DND-41 (cell line): ENCODE data around the gene GAB1.

Source experiments
- ATAC-seq: fragments of 200-7000 bp; cut with Tn5 transposase; 3 replicates; pipeline ENCODE4 v1.9.1; 2021; ENCODE audit warnings: low read depth; ENCODE audit not compliant: insufficient read depth
- DNase-seq: peaks from one replicate; pipeline ENCODE4 v3.0.0-alpha.2; 2020
- H2AFZ ChIP-seq: 2 replicates; pipeline ENCODE4 v1.6.0; 2012; ENCODE audit warnings: low read depth, low read length
- H3K27ac ChIP-seq: 2 replicates; pipeline ENCODE4 v1.5.1; 2012; ENCODE audit warnings: low read length, inconsistent platforms
- H3K27me3 ChIP-seq: fragments of 200-600 bp; sonication (generic); 2 replicates; pipeline ENCODE4 v1.6.0; 2012; ENCODE audit warnings: low read length, mild to moderate bottlenecking, inconsistent platforms; ENCODE audit not compliant: insufficient read depth, poor library complexity
- H3K36me3 ChIP-seq: 2 replicates; pipeline ENCODE4 v1.5.1; 2012; ENCODE audit warnings: low read length, inconsistent platforms; ENCODE audit not compliant: insufficient read depth
- H3K4me1 ChIP-seq: 2 replicates; pipeline ENCODE4 v1.5.1; 2012; ENCODE audit warnings: mild to moderate bottlenecking, low read length; ENCODE audit not compliant: insufficient read depth
- H3K4me2 ChIP-seq: 2 replicates; pipeline ENCODE4 v1.6.0; 2012; ENCODE audit warnings: mild to moderate bottlenecking, moderate library complexity, low read length, inconsistent platforms; ENCODE audit not compliant: insufficient read depth
- H3K4me3 ChIP-seq, 2 experiments: fragments of 200-600 bp in 1 of 2; shearing (Covaris generic) in 1 of 2; 2 replicates each; pipeline ENCODE4 v1.5.1; 2012 to 2016; ENCODE audit warnings: inconsistent platforms in 2 of 2, low read length in 2 of 2, mild to moderate bottlenecking in 2 of 2, low read depth in 1 of 2, moderate library complexity in 1 of 2
- H3K79me2 ChIP-seq: 2 replicates; pipeline ENCODE4 v1.6.0; 2012; ENCODE audit warnings: low read length, inconsistent platforms; ENCODE audit not compliant: insufficient read depth
- H3K9ac ChIP-seq: 2 replicates; pipeline ENCODE4 v1.6.0; 2012; ENCODE audit warnings: low read depth, mild to moderate bottlenecking, inconsistent platforms, low read length, moderate library complexity
- H3K9me3 ChIP-seq: 2 replicates; pipeline ENCODE4 v1.5.1; 2012; ENCODE audit warnings: low read length, moderate library complexity, mild to moderate bottlenecking, inconsistent platforms; ENCODE audit not compliant: insufficient read depth, severe bottlenecking
- H4K20me1 ChIP-seq: 2 replicates; pipeline ENCODE4 v1.6.0; 2012; ENCODE audit warnings: low read length; ENCODE audit not compliant: insufficient read depth
- EZH2 ChIP-seq: IDR thresholded peaks from 3 replicates; pipeline ENCODE4 v1.6.1; 2012; ENCODE audit warnings: borderline replicate concordance, low read depth, mild to moderate bottlenecking, moderate library complexity, low read length, inconsistent platforms; ENCODE audit not compliant: severe bottlenecking
- TF ChIP-seq, protein P1 (sequence below): IDR thresholded peaks from 2 replicates; pipeline ENCODE4 v1.5.1; 2012; ENCODE audit warnings: borderline replicate concordance, low read length, moderate library complexity, mild to moderate bottlenecking; ENCODE audit not compliant: poor library complexity, severe bottlenecking; ENCODE audit errors: extremely low read depth

The GAB1 gene

GRCh38 chr4:143394739-143395453 lies 58.2 kb downstream of the GAB1 start:
- Histone ChIP-seq H3K4me3 (no peak overlapping the region), H2AFZ (no peak overlapping the region), H3K36me3 (no peaks in the 10 kb centered on the region), H3K4me2 (no peak overlapping the region), H3K4me1 (no peaks in the 10 kb centered on the region), H3K79me2 (no peaks in the 10 kb centered on the region), H3K9me3 (no peaks in the 10 kb centered on the region), H3K27ac (no peak overlapping the region), H4K20me1 (no peaks in the 10 kb centered on the region), H3K27me3 (no peaks in the 10 kb centered on the region), H3K9ac (no peak overlapping the region)
- ATAC-seq = no peak
- DNase-seq = no peak
- TF ChIP-seq EZH2 = no peak
- TF ChIP-seq, protein P1, sequence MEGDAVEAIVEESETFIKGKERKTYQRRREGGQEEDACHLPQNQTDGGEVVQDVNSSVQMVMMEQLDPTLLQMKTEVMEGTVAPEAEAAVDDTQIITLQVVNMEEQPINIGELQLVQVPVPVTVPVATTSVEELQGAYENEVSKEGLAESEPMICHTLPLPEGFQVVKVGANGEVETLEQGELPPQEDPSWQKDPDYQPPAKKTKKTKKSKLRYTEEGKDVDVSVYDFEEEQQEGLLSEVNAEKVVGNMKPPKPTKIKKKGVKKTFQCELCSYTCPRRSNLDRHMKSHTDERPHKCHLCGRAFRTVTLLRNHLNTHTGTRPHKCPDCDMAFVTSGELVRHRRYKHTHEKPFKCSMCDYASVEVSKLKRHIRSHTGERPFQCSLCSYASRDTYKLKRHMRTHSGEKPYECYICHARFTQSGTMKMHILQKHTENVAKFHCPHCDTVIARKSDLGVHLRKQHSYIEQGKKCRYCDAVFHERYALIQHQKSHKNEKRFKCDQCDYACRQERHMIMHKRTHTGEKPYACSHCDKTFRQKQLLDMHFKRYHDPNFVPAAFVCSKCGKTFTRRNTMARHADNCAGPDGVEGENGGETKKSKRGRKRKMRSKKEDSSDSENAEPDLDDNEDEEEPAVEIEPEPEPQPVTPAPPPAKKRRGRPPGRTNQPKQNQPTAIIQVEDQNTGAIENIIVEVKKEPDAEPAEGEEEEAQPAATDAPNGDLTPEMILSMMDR = no peak

DNA sequence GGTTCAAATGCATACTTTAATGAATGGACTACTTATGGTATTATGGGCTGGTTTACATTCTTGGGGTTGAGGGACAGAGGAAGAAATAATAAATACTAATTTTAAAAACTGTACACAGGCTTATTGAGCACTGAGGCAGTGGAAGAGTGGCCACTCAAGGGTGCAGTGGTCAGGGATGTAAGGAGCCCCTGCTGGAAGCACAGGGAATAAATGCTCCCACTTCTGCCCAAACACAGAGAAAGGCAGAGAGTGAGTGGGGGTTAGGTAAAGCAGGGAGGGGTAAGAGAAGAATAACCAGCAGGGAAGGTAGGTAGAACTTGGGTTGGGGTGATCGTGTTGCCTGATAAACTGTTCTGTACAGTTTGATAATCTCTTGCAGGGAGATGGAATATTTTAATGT lies 60.0 kb downstream of the GAB1 start:
- H3K4me2 ChIP-seq = no peak overlapping the region
- no peak for TF ChIP-seq EZH2
- TF ChIP-seq, protein P1 = no peak
- H3K27ac ChIP-seq = no peak overlapping the region
- H3K79me2 ChIP-seq = no peaks in the 10 kb centered on the region
- no peaks in the 10 kb centered on the region for H3K27me3 ChIP-seq
- no peaks in the 10 kb centered on the region for H3K4me1 ChIP-seq
- ATAC-seq = no peak
- H4K20me1 ChIP-seq = no peaks in the 10 kb centered on the region
- H2AFZ ChIP-seq = no peak overlapping the region
- H3K36me3 ChIP-seq = no peaks in the 10 kb centered on the region
- H3K9ac ChIP-seq = no peak overlapping the region
- no peak overlapping the region for H3K4me3 ChIP-seq
- H3K9me3 ChIP-seq = no peaks in the 10 kb centered on the region
- no peak for DNase-seq

DNA sequence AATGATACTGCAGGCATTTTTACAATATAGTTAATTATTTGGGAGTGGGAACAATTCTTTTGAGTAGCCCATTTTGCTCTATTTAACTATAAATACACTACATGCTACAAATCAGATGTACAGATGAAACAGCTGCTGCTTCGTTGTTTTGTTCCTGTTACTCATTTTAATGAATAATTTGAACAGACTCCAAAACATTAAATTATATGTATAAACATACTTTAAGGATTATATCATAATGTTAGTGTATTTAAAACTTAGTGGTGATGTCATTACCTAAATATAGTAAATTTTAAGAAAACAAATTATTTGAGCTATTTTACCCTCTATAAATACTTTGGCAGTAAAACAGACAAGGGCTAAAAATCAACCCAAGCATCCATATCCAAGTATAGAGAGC lies 60.7 kb downstream of the GAB1 start:
- Histone ChIP-seq H2AFZ (no peak overlapping the region), H3K9me3 (no peaks in the 10 kb centered on the region), H3K27ac (no peak overlapping the region), H3K4me1 (no peaks in the 10 kb centered on the region), H3K36me3 (no peaks in the 10 kb centered on the region), H4K20me1 (no peaks in the 10 kb centered on the region), H3K4me3 (no peak overlapping the region), H3K79me2 (no peaks in the 10 kb centered on the region), H3K27me3 (no peaks in the 10 kb centered on the region), H3K9ac (no peak overlapping the region), H3K4me2 (no peak overlapping the region)
- no peak for ATAC-seq
- DNase-seq = no peak
- TF ChIP-seq EZH2 = no peak
- TF ChIP-seq, protein P1 = no peak

DNA sequence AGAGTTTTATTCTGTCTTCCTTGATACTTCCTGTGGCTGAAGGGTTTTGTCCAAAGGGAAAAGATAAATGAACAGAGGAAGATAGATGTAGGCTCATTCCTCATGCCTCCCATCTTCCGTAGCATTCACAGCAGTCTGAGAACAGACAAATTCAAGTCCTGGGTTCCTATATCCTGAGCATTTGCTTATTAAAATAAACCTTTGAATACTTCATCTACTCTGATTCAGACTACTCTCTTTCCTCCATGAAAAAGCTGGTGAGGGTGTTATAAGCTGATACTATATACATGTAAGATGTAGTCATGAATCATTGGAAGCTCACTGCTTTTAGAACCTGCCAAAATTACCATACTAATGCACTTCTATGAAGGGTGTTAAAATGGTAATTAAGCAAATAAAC lies 61.2 kb downstream of the GAB1 start:
- H3K4me3 ChIP-seq = no peak overlapping the region
- DNase-seq = no peak
- no peak overlapping the region for H3K9ac ChIP-seq

More for the DNA sequence above, 61.2 kb downstream of the GAB1 start:
- Histone ChIP-seq H3K27me3 (no peaks in the 10 kb centered on the region), H3K4me1 (no peaks in the 10 kb centered on the region), H3K36me3 (no peaks in the 10 kb centered on the region), H4K20me1 (no peaks in the 10 kb centered on the region), H3K4me2 (no peak overlapping the region), H3K27ac (no peak overlapping the region), H3K9me3 (no peaks in the 10 kb centered on the region), H3K79me2 (no peaks in the 10 kb centered on the region), H2AFZ (no peak overlapping the region)
- no peak for TF ChIP-seq EZH2
- TF ChIP-seq, protein P1 = no peak
- no peak for ATAC-seq
